NCI-H510A (cell line): ENCODE data around the gene MMP24OS.

Source experiments
- DNase-seq: peaks from one replicate; lab custom pipeline; 2025; lab: John Stamatoyannopoulos, UW

The MMP24OS gene

DNA sequence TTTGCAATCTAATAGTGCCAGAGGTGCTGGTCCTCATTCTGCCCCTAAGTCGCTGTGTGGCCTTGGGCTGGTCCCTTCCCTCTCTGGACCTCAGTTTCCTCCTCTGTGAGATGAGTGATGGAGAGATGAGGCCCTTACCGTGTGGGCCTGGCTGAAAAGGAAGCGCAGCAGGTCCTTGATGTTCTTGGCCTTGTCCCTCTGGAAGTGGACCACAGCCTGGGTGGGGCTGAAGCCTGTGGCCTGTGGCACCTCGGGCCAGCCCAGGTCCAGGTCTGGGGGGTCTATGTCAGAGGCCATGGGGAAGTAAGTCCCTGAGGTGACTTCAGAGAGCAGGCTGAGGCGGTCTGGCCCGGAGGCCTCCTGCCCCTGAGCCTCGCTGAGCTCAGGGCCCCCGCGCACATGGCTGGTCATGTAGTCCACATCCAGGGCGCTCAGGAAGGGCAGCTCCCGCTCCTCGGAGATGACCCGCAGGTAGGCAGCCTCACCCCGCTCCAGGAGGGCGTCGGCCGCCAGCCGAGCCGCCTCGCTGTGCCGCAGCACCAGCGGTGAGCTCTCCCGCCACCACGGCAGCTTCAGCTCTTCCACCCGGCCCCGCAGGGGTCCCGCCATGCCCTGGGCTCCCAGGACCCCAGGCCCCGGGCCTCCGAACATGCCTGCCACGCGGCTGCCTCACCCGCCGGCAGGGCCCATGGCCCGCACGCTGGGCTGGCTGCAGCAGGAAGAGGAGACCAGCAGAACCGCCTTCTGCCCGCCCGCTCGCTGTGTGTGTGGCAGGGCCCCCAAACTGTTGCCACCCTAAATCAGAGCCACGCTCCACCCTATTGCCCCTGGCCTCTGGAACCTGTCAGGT lies 14.0 kb upstream of the MMP24OS start, which contains the start of gene FAM83C:
FAM83C (minus strand) TSS at position 772 of the 850 bp plus-strand sequence; CDS start at position 651, 121 bp downstream.
- no peak for DNase-seq

GRCh38 chr20:35290887-35291417 lies 13.0 kb upstream of the MMP24OS start:
- DNase-seq: no peak

DNA sequence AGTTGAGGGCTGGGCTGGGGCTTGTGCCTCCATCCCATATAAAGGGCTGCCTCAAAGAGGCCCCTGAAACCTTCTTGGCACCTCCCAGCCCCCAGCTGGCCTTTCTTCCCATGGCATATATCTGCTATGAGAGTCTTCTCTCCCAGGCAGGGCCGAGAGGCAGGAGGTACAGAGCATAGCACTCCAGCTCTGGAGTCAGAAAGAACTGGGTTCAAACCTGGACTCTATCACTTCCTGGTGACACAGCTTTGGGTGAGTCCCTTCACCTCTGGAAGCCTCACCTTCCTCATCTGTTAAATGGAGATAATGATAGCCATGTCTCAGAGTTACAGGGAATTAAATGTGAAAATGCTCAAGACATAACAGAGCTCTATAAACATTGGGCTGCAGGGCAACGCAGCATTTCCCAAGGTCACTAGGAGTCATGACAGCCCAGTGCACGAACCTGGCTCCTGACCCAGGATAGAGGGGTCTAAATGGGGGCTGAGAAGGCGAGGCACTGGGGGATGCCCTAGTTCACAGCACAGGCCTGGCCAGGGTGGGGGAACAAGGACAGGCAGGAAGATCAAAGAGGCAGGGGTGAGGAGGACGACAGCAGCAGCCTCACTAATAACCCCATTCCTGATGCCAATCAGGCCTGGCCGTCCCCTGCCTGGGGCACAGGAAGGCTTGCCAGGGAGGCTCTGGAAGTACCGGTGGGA lies 12.4 kb upstream of the MMP24OS start:
- no peak for DNase-seq

- no peak for DNase-seq
Observed at GRCh38 chr20:35288325-35289060, 10.6 kb upstream of the MMP24OS start.

- no peak for DNase-seq
Observed at GRCh38 chr20:35287509-35288324, 9.8 kb upstream of the MMP24OS start.

- DNase-seq: no peak
Observed at GRCh38 chr20:35286899-35287508, 9.1 kb upstream of the MMP24OS start.

DNA sequence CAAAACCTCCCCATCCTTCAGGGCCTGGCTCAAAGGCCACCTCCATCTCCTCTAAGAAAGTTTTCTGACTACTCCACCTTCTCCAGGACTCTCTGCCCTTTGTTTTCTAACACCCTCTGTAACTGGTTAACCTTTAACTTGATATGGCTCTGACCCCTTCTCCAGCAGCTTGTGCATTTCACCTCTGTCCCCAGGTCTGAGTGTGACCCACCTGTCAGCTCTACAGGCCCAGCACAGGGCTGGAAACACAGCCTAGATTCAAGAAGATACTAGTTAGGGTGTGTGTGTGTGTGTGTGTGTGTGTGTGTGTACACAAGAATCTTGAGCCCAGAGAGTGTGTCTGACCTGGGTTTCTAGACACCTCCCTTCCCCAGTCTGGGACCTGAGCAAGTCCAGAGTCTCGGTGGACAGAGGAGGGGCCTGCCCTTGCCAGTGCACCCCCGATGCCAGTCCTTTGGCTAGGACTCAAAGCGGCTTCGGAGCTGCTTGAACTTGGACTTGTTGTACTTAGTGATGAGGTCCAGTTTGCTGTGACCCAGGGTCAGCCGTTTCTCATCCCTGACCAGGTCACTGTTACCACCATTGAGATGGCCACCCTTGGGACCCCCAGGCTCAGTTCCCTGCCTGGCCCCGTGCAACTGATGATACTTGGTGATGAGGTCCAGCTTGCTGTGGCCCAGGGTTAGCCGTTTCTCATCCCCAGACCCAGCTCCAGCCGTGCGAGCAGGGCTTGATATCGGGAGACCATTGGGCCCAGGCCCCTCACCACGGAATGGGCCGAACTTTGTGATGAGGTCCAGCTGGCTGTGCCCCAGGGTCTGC lies 8.4 kb upstream of the MMP24OS start:
- DNase-seq: no peak

- DNase-seq: no peak
Observed at GRCh38 chr20:35285806-35286076, 7.8 kb upstream of the MMP24OS start.

DNA sequence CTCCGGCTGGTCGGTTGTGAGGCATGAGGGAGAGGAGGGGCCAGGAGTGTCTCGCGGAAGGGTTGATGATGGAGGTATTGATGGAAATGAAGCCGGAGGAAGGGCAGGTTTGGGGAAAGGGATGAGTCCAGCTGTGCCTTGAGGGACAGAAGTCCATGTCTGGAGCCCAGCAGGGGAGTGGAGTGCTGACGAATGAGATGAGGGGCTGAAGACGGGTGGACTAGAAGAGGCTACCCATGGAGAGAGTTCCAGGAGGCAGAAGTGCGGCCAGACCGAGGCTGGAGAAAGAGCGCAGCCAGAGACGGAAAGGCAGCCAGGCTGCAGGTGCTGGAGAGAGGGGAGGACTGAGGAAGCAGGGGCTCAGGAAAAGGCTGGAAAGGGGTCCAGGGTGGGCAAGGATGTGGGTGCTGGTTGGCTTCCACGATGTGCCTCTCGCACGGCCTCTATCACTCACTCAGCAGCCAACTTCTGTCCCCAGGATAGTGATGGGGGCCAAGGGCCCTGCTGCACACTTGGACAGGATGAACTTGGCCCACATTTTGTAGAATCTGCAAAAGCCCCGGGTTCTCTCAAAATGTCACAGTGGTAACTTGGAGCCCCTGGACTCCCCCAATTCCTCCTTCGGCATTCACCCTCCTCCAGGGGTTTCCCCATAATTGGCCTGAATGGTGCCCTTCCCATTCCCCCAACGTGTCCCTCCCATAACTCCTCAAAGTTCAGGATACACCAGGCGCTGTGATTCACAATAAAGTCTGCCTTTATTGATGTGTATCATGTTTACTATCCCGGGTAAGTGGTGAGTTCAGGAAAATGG lies 7.3 kb upstream of the MMP24OS start:
- no peak for DNase-seq

GRCh38 chr20:35284267-35284991 lies 6.5 kb upstream of the MMP24OS start, which contains the start of gene EIF6:
TSS of gene EIF6 (minus strand) at chr20:35284772. CDS start at chr20:35284487, 285 bp downstream.
- peak; percentile 84 for DNase-seq

GRCh38 chr20:35283441-35284266 lies 5.7 kb upstream of the MMP24OS start:
- no peak for DNase-seq

DNA sequence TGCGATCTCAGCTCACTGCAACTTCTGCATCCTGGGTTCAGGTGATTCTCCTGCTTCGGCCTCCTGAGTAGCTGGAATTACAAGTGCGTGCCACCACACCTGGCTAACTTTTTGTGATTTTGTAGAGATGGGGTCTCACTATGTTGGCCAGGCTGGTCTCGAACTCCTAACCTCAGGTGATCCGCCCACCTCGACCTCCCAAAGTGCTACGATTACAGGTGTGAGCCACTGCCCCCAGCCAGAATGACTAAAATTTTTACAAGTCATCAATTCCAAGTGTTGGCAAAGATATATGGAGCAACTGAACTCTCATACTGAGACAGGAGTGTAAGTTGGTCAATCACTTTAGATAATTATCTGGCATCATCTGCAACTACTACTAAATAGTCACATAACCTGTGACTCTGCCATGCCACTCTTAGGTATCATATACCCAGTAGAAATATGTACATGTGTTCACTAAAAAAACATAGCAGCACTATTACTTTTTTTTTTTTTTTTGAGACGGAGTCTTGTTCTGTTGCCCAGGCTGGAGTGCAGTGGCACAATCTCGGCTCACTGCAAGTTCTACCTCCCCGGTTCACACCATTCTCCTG lies 3.7 kb upstream of the MMP24OS start:
- DNase-seq: no peak

DNA sequence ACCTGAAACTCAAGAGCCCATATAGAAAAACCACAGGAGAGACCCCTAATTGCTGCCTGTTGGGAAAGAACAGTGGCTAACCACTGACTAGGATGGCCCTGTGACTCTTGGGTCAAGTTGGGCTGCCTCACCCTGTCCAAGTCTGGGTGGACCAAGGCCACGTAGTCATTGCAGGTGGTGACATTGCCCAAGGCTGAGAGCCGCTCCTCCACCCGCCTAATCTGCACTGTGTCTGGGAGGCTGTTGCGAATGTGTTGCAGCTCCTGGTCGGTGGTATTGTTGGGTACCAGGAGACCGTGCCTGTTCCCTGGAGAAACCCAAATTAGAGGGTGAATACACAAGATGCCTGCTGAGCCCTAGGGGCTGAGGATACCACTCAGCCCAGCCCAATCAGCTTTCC lies 2.6 kb upstream of the MMP24OS start:
- no peak for DNase-seq

DNA sequence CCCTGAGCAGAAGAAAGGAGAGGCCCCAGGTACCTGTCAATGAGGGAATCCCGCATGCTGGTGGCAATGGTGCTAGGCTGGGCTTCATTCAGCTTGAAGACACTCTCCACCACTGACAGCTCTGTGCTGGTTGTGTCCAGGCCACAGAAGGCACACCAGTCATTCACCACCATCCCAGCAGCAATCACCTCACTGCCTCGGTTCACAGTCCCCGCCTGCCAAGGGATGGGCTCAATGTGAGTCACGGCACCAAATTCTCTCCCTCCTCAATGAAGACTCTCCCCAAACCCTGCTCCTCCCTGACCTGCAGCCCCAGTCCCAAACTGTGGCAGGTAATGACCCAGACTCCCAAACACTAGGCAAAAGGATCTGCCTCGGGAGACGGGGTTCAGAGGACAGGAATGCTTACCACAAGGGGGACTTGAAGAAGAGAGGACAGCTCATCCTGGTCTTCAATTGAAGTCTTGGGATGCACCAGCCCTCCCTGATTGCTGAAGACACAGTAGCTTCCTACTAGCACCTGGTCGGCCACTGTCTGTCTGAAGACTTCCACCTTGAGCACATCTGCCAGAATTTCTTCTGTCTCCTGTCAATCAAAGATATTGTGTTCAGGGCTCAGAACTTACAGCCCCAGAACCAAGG lies 1.7 kb upstream of the MMP24OS start:
- DNase-seq: no peak

GRCh38 chr20:35279040-35279439 lies 1.1 kb upstream of the MMP24OS start:
- DNase-seq: no peak

- no peak for DNase-seq
Observed at GRCh38 chr20:35277127-35277526, 795 bp downstream of the MMP24OS start.

- no peak for DNase-seq
Observed at GRCh38 chr20:35276408-35276807, 1.5 kb downstream of the MMP24OS start.
